CD14-positive monocyte (primary cell): ENCODE measurements around the gene GALNT4. TPM values are rescaled to one million over a fixed set of nuclear protein-coding genes. Genes with fewer than 3 reads are reported as not detected.

Experiments
- DNase-seq, 3 donors: peaks; one replicate each; pipeline ENCODE4 v3.0.0-alpha.2; 2011 to 2022
- H2AFZ ChIP-seq: 2 replicates; pipeline ENCODE4 v1.6.0; 2012; ENCODE audit warnings: mild to moderate bottlenecking, low read depth, low read length, inconsistent platforms; ENCODE audit not compliant: insufficient read depth, poor library complexity, severe bottlenecking
- H3K27ac ChIP-seq, 2 donors: 1 replicate in 1 of 2; 2 replicates in 1 of 2; pipeline ENCODE4 v1.5.1; 2012 to 2013; ENCODE audit warnings: low read length in 2 of 2, control low read depth in 1 of 2, inconsistent platforms in 1 of 2, low read depth in 1 of 2, mild to moderate bottlenecking in 1 of 2
- H3K27me3 ChIP-seq, 2 donors: one replicate each; pipeline versions ENCODE4 v1.6.0 to v1.6.1; 2011 to 2013; ENCODE audit warnings: low read length in 2 of 2; ENCODE audit not compliant: control insufficient read depth in 2 of 2, insufficient read depth in 2 of 2
- H3K36me3 ChIP-seq, 2 donors: replicated peaks in 1 of 2; 1 replicate in 1 of 2; 2 replicates in 1 of 2; pipeline versions ENCODE4 v1.5.1 to v1.6.1; 2012 to 2013; ENCODE audit warnings: low read length in 2 of 2, control low read depth in 1 of 2, inconsistent platforms in 1 of 2, mild to moderate bottlenecking in 1 of 2; ENCODE audit not compliant: insufficient read depth in 2 of 2, control insufficient read depth in 1 of 2
- H3K4me1 ChIP-seq, 2 donors: 1 replicate in 1 of 2; 2 replicates in 1 of 2; pipeline versions ENCODE4 v1.5.1 to v1.6.1; 2012 to 2013; ENCODE audit warnings: low read length in 2 of 2, control low read depth in 1 of 2, inconsistent platforms in 1 of 2, mild to moderate bottlenecking in 1 of 2, moderate library complexity in 1 of 2; ENCODE audit not compliant: insufficient read depth in 2 of 2, control insufficient read depth in 1 of 2
- H3K4me2 ChIP-seq: replicated peaks from 2 replicates; pipeline ENCODE3; 2012; ENCODE audit warnings: low read length, moderate library complexity, mild to moderate bottlenecking; ENCODE audit not compliant: poor library complexity, severe bottlenecking; ENCODE audit errors: extremely low read depth
- H3K4me3 ChIP-seq, 3 experiments: fragments of 200-600 bp in 1 of 3; sonication (generic) in 1 of 3; replicated peaks in 1 of 3; 1 replicate in 2 of 3; 2 replicates in 1 of 3; pipeline ENCODE4 v1.5.1; 2011 to 2013; ENCODE audit warnings: low read length in 3 of 3, mild to moderate bottlenecking in 3 of 3, control low read depth in 2 of 3, low read depth in 2 of 3, inconsistent platforms in 1 of 3, moderate library complexity in 1 of 3
- H3K79me2 ChIP-seq: 2 replicates; pipeline ENCODE4 v1.6.0; 2012; ENCODE audit warnings: mild to moderate bottlenecking, control low read depth, inconsistent platforms, low read length, moderate library complexity; ENCODE audit not compliant: insufficient read depth
- H3K9ac ChIP-seq: 2 replicates; pipeline ENCODE4 v1.6.0; 2017; ENCODE audit warnings: low read length, mild to moderate bottlenecking; ENCODE audit not compliant: insufficient read depth, poor library complexity, severe bottlenecking
- H3K9me3 ChIP-seq, 2 donors: replicated peaks in 1 of 2; 1 replicate in 1 of 2; 2 replicates in 1 of 2; pipeline versions ENCODE4 v1.5.1 to v1.6.1; 2012 to 2013; ENCODE audit warnings: low read length in 2 of 2, control low read depth in 1 of 2; ENCODE audit not compliant: control insufficient read depth in 1 of 2, insufficient read depth in 1 of 2
- H4K20me1 ChIP-seq: 2 replicates; pipeline ENCODE4 v1.6.0; 2012; ENCODE audit warnings: mild to moderate bottlenecking, low read length, control low read depth, moderate library complexity; ENCODE audit not compliant: insufficient read depth
- H3K27ac Mint-ChIP-seq, 7 donors: one replicate each; pipeline ENCODE4 v1.8.0; 2020; ENCODE audit warnings: mild to moderate bottlenecking in 7 of 7, mixed read lengths in 7 of 7, moderate library complexity in 6 of 7, inconsistent platforms in 2 of 7
- H3K27me3 Mint-ChIP-seq, 3 donors: one replicate each; pipeline ENCODE4 v1.8.0; 2021 to 2022; ENCODE audit warnings: low read depth in 3 of 3, mild to moderate bottlenecking in 3 of 3, mixed read lengths in 3 of 3, moderate library complexity in 3 of 3, inconsistent platforms in 1 of 3
- H3K36me3 Mint-ChIP-seq, 2 donors: one replicate each; pipeline ENCODE4 v1.8.0; 2020; ENCODE audit warnings: mixed read lengths in 2 of 2, inconsistent platforms in 1 of 2, mild to moderate bottlenecking in 1 of 2
- H3K4me1 Mint-ChIP-seq: one replicate; pipeline ENCODE4 v1.8.0; 2020; ENCODE audit warnings: mild to moderate bottlenecking, mixed read lengths
- H3K4me3 Mint-ChIP-seq, 2 donors: one replicate each; pipeline ENCODE4 v1.8.0; 2020; ENCODE audit warnings: mild to moderate bottlenecking in 2 of 2, mixed read lengths in 2 of 2, moderate library complexity in 1 of 2
- H3K9me3 Mint-ChIP-seq, 7 donors: one replicate each; pipeline ENCODE4 v1.8.0; 2020 to 2022; ENCODE audit warnings: mixed read lengths in 7 of 7, mild to moderate bottlenecking in 6 of 7, moderate library complexity in 6 of 7, inconsistent platforms in 2 of 7
- WGBS: methylation state at CpG from one replicate; pipeline ENCODE4 v1.1.5; 2013; ENCODE audit warnings: missing lambda C conversion rate; ENCODE audit not compliant: insufficient coverage; 5-methylcytosine and 5-hydroxymethylcytosine counted together
- intact Hi-C, 2 donors: fragments of 100-400 bp; cut with micrococcal nuclease; formaldehyde crosslinking; loops; one replicate each; pipeline versions ENCODE4 v1.15.0 to v1.15.1; 2023
- polyA plus RNA-seq, 3 donors: library from polyadenylated mRNA; depleted of rRNA in 1 of 3; unstranded in 2 of 3; stranded (reverse) in 1 of 3; fragments of 300-500 nt in 2 of 3; fragments of >200 nt in 1 of 3; fragmentation: Illumina TruSeq in 2 of 3; gene quantifications; 1 replicate in 2 of 3; 2 replicates in 1 of 3; pipeline ENCODE4 v1.2.3, GENCODE V29; 2012 to 2021
- small RNA-seq: library from RNA; depleted of rRNA; stranded (forward); fragments of <200 nt; gene quantifications from one replicate; pipeline ENCODE3, GENCODE V24; 2012; ENCODE audit warnings: low read depth; ENCODE audit not compliant: insufficient read length
- TF ChIP-seq, protein P1 (sequence below): fragments of 200-600 bp; IDR thresholded peaks from one replicate; pipeline ENCODE4 v1.8.0; 2022; ENCODE audit warnings: antibody characterized with exemption, mild to moderate bottlenecking

GALNT4 gene
- polyA plus RNA-seq, 3 donors, result 3.7 to 12.9 (median 10.7) TPM

DNA sequence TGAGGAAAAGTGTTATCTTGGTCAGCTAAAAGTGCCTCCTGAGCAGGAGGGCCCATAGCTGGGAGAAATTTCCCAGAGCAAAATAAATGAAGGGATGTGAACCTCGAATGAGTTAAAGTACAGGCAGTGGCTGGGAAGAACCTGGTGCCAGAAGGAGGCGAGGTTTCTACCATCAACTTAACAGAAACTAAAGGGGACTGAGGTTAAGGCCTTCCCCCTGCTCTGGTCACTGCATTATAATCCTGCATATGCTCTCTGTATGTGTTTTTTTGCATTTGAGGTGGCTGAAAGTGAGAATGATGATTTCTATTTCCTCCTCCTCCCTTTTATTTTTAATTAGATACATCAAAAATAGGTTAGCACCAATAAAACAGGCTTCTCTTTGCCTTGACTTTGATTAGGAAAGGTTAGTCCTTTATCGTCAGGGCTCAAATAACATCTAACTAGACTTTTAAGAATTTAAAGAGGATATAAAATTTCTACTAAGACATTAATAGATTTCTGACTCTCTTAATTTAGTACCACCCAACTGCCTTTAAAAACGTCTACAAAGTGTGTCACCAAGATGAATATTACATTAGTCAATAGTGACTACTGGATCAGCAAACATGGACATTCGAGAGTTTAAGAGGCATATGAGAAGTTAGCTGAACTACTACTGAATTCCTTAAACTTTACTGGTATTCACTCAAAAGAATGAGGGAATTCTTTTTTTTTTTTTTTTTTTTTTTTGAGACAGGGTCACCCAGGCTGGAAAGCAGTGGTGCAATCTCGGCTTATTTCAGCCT is 49.2 kb downstream of the GALNT4 start:
- TF ChIP-seq, protein P1, sequence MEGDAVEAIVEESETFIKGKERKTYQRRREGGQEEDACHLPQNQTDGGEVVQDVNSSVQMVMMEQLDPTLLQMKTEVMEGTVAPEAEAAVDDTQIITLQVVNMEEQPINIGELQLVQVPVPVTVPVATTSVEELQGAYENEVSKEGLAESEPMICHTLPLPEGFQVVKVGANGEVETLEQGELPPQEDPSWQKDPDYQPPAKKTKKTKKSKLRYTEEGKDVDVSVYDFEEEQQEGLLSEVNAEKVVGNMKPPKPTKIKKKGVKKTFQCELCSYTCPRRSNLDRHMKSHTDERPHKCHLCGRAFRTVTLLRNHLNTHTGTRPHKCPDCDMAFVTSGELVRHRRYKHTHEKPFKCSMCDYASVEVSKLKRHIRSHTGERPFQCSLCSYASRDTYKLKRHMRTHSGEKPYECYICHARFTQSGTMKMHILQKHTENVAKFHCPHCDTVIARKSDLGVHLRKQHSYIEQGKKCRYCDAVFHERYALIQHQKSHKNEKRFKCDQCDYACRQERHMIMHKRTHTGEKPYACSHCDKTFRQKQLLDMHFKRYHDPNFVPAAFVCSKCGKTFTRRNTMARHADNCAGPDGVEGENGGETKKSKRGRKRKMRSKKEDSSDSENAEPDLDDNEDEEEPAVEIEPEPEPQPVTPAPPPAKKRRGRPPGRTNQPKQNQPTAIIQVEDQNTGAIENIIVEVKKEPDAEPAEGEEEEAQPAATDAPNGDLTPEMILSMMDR, result no peak

DNA sequence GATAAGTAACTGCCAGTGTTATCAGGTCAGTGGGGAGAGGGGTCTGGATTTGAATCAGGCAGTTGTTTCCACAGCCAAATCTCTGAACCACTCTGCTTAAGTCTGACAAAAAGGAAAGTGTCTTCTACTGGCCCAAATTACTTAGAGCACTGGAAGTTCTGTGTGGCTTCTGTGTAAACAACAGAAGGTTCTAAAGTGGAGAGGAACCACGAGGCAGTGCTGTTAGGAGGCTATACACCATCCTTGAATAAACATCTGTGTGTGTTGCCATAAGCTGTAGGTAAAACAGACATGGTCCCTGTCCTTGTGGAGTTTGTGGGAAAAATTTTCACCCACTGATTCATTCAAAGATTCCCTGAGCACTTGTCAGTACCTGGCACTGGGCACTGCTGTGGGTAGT is 50.0 kb downstream of the GALNT4 start:
- Histone ChIP-seq H4K20me1 (no peaks in the 10 kb centered on the region), H3K27ac (no peak overlapping the region), H3K4me1 (peaks cover under 1 to 4% of the 10 kb centered on the region in 2 donors), H3K27me3 (no peaks in the 10 kb centered on the region), H3K9me3 (no peaks in the 10 kb centered on the region), H3K4me2 (no peak overlapping the region), H2AFZ (no peak overlapping the region), H3K9ac (no peak overlapping the region), H3K36me3 (peaks cover 0 to 5% of the 10 kb centered on the region in 2 donors), H3K4me3 (no peak overlapping the region), H3K79me2 (no peaks in the 10 kb centered on the region)
- H3K4me3 Mint-ChIP-seq, result no peak overlapping the region
- H3K27ac Mint-ChIP-seq, result no peak overlapping the region
- H3K27me3 Mint-ChIP-seq, result no peaks in the 10 kb centered on the region
- intact Hi-C loops, result loop anchor here in 1 of 2 donors (10.0 kb wide), 1 partner anchor 50 kb away; the partner anchor contains the start of genes GALNT4 and POC1B
- no peak for DNase-seq
- H3K36me3 Mint-ChIP-seq, result peaks cover 2 to 7% of the 10 kb centered on the region in 2 donors
- no peaks in the 10 kb centered on the region for H3K9me3 Mint-ChIP-seq
- WGBS, result no CpG with 5 or more reads among the region's 1 CpG
- TF ChIP-seq, protein P1, result no peak
- H3K4me1 Mint-ChIP-seq, result peaks cover 2% of the 10 kb centered on the region

More for the DNA sequence above, 49.2 kb downstream of the GALNT4 start:
- Histone ChIP-seq H2AFZ (no peak overlapping the region), H3K27me3 (no peaks in the 10 kb centered on the region), H4K20me1 (no peaks in the 10 kb centered on the region), H3K4me2 (no peak overlapping the region), H3K4me1 (no peaks in the 10 kb centered on the region), H3K27ac (no peak overlapping the region), H3K79me2 (no peaks in the 10 kb centered on the region), H3K36me3 (peaks cover 0 to 5% of the 10 kb centered on the region in 2 donors), H3K4me3 (no peak overlapping the region), H3K9ac (no peak overlapping the region), H3K9me3 (no peaks in the 10 kb centered on the region)
- intact Hi-C loops, result loop anchor here in 1 of 2 donors (10.0 kb wide), 1 partner anchor 49 kb away; the partner anchor contains the start of genes GALNT4 and POC1B
- Mint-ChIP-seq H3K4me3 (no peak overlapping the region), H3K27ac (no peak overlapping the region), H3K9me3 (no peaks in the 10 kb centered on the region), H3K4me1 (peaks cover 2% of the 10 kb centered on the region), H3K36me3 (peaks cover 2 to 10% of the 10 kb centered on the region in 2 donors), H3K27me3 (no peaks in the 10 kb centered on the region)
- WGBS, result no CpG with 5 or more reads among the region's 6 CpGs
- DNase-seq, result no peak

Small RNAs within 50 kb of the gene (small RNA-seq; reads per million reads assigned to genes)
- not detected for gene AC025034.2
- not detected for gene POC1B-GALNT4

Other genes starting within 250 kb of the GALNT4 start
- 100 to 1,000 TPM; 195 to 880 (median 653) TPM for gene DUSP6, start 172.3 kb downstream of the GALNT4 start, polyA plus RNA-seq
- gene POC1B, start 1.3 kb upstream of the GALNT4 start, polyA plus RNA-seq, result 10 to 100 TPM in 2 of 3 donors, 1 to 10 TPM in 1; 8.4 to 32.0 (median 29.7) TPM
- 10 to 100 TPM; 35.9 to 59.3 (median 53.9) TPM for gene ATP2B1, start 184.0 kb upstream of the GALNT4 start, polyA plus RNA-seq